HG03378 (cell line): ENCODE measurements around the gene SCGB1D2.

Experiments
- ATAC-seq: cut with Tn5 transposase; IDR thresholded peaks from one replicate; pipeline ENCODE4 v1.9.1; 2021; ENCODE audit warnings: mild to moderate bottlenecking, moderate library complexity; ENCODE audit not compliant: unreplicated experiment

SCGB1D2 gene

DNA sequence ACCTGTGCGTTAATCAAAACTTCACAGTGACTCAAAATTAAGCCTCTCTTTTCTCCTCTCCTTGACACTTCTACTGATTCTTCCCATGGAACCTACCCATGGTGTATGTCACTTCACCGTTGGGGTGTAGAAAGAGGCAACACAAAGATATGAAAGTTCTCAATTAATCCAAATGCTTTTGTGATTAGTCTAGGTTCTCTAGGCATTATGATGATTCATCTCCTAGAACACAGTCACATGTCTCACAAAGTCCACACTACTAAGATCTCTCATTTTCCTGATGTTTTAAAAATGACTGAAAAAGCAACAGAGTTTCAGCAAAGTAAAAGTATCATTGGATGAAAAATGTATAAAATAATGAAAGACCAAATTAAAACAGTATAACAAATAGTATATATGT, 14.2 kb downstream of the SCGB1D2 start:
- ATAC-seq = no peak

DNA sequence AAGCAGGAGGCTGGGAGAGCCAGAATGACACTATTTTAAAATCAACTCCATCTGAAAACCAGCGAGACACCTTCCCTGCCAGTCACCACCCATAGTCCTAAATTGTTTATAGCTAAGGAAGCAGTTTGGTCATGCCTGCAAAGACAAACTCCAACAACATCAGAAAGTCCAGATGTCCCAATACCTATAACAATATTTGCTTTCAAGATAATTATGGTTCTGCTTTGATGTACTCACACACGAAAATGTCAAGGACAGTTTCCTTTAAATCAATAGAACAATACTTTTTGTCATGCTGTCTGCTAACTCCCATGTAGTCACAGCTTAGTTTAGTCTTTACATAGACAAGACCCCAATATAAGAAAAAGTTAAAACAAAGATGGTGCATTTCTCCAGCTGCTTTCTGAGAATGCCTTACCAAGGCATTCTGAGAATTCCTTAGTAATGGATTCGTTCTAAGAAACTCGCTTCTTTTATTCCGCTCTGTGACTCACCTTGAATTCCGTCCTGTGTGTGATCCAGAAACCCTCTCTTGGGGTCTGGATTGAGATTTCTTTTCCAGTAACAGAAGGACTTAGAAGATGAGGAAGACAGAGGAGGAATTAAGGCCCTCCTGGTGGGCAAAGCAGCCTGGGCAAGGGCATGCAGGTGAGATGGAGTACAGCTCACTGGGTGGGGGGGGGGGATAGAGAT, 18.4 kb downstream of the SCGB1D2 start:
- no peak for ATAC-seq

DNA sequence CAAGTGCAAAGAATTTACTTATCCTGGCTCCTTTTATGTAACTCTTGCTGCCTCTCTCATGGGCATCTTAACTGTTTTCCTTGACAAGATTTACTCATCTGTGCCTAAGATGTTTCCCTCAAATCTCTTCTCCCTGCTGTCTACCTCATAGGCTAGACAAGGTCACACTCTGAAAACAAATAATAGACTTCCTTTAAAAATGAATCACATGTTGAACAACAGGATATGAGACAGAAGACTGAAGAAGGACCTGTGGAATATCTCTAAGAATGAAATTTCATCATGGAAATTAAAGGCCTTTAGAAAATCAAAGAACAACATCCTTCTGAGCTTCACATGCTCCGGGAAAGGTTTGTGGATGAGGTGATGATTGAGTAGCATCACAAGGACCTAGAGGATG, 22.0 kb downstream of the SCGB1D2 start:
- ATAC-seq = no peak

DNA sequence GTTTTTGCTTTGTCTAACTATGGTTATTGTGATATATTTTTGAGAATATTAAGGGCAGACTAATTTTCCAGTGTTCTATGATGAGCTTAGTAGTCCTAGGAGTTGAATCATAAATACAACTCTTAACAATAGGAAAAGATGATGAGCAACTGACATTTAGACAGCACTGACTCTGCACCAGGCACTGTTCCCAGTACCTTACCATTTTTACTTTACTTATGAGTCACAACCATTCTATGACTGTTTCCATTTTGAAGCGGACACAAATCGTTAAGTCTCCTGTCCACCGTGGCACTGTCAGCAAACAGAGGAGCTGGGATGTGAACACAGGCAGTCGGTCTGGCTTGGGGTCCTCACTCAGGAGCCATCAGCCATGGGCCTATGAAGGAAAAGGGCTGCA, 24.5 kb downstream of the SCGB1D2 start:
- ATAC-seq = no peak

DNA sequence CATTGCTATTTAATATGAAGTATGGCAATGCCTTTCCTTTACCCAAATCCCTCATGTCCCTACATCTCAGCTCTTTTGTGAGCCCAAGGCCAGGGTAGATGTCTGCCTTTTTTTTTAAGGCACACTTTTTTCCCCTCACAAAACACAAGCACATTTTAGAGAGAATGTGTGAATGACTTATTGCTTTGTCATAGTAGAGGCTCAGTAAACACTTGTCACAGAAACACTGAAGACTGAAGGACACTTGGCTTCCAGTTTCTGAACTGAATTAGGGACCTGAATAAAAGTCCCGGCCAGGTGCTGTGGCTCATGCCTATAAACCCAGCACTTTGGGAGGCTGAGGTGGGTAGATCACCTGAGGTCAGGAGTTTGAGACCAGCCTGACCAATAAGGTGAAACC, 25.0 kb downstream of the SCGB1D2 start:
- ATAC-seq = no peak

DNA sequence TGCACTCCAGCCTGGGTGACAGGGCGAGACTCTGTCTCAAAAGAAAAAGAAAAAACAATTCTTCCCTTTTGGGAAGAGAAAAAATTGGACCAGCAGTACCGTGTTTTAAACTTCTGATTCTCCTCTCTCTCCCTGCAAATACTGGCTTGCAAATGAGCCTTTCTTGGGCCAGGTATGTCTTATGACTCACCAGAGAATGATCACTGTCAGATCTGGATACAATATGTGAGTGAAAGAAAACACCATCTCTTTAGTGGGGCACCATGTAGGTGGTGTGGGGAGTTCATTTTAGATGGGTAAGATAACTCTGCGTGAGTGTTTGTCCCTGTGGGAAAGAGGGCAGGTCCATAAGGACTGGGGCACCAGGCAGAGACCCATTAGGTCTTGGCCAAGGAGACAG, 25.5 kb downstream of the SCGB1D2 start:
- ATAC-seq = no peak

DNA sequence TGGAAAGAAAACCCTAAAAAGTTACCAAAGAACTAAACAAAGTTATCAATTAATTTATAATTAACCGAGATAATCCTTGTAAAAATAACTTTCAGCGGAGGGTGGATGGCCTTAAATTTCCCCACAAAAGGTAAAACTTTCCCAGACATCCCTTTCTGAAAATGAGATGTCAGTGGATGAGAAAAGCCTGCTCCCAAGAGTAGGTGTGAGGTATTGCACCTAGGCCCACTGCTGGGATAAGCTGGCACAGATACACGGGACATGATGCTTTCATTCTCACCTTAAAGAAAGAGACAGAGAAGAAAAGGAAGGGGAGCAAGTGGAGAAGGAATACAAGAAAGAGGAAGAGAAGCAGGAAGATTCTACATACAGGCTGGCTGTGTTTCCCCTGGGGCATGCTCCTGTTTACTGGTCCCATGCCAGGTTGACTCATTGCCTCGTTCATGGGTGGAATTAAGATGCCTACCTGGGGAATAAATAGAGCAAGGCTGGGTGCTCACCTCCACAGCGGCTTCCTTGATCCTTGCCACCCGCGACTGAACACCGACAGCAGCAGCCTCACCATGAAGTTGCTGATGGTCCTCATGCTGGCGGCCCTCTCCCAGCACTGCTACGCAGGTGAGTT, 27.7 kb downstream of the SCGB1D2 start, which contains the start of gene SCGB2A2:
SCGB2A2 (plus strand) TSS at position 505 of the 625 bp plus-strand sequence; CDS start at position 564, 59 bp downstream.
- ATAC-seq = no peak

DNA sequence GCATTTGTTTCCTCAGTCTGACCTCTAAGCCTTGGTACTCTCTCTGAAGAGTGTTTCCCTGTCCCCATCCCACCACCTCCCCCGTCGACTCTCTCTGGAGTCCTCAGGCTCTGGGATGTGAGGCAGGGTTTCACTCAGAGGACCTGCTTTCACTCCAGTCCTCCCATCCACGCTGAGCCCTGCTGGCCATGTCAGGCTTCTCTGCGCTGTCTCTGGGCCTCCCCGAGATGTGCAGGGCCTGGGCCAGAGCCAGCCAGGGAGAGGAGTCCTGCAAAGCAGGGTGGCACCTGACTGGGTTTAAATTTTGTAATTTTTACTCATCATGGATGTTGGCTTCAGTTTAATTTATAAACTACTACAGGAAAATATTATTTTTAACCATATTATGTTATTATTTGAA, 31.2 kb downstream of the SCGB1D2 start:
- no peak for ATAC-seq

DNA sequence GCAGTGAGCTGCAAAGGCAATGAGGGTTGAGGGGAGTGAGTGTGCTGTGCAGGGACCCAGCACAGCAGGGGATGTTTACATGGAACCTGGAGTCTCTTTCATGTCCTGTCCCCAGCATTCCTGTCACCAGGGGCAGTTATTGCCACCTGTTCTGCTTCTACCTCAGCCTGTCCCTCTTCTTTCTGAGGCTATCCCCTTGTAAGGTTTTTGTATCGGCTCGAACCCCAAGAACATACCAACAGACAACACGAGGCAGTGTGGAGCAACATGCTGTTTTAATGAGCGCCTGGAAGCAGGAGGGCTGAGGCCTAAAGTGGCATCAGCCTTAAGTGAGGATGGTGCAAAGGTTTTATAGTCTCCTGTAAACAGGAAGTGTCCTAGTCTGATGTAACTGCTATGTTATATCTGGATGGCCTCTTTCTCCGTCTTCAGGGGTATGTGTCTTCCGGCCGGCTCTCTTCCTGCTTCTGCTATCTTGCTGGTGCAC, 31.8 kb downstream of the SCGB1D2 start:
- ATAC-seq = no peak

DNA sequence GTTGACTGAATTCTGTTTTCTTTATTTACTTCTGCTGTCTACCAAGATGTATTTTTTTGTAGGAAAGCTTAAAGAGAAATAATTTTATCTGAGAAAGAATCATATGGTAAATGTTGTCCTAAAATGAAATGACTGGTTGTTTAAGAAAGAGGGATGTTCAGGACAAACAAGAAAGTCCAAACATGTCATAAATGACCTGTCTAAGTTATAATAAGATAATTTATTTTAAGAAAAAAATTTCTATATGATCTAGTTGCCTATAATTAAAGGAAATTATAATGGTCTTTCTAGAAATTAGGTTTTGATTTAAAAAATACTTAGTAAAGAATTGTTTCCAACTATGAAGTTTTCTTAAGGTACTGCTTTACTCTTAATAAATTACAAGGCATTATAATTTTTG, 38.4 kb downstream of the SCGB1D2 start:
- no peak for ATAC-seq
